HUDEP-2 (cell line): ENCODE results near the gene SLC6A6.
"Not testable (repeated sequence)": the region's sequence is repeated elsewhere in the genome, so short reads cannot be mapped to it uniquely, and the experiment has no call there.

ENCODE experiments used
- DNase-seq, 76 experiments: peaks; one replicate each; lab custom pipeline; 2025; ENCODE audit not compliant: unreplicated experiment in 76 of 76; lab: John Stamatoyannopoulos, UW

Gene SLC6A6

DNA sequence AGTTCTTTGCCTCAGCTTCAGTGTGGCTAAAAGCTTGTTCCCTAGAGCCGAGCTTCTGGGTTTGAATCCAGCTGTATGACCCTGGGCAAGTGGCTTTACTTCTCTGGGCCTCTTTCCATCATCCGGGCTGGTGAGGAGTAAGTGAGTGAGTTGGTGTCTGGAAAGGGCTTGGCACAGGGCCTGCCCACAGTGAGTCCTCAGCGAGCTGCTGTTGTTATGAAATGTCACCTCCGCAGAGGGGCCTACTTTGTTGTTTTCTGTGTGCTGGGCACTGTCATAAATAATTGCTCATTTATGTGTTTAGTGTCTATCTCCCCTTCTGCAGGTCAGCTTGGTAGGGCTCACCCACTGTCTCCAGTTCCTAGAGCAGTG is 31.7 kb downstream of the SLC6A6 start:
- peak in 20 of 76 experiments; percentile 2 to 48 (median 20) for DNase-seq

- peak in 8 of 76 experiments; percentile 7 to 48 (median 16) for DNase-seq
Measured at GRCh38 chr3:14434498-14435151, 32.2 kb downstream of the SLC6A6 start.

DNA sequence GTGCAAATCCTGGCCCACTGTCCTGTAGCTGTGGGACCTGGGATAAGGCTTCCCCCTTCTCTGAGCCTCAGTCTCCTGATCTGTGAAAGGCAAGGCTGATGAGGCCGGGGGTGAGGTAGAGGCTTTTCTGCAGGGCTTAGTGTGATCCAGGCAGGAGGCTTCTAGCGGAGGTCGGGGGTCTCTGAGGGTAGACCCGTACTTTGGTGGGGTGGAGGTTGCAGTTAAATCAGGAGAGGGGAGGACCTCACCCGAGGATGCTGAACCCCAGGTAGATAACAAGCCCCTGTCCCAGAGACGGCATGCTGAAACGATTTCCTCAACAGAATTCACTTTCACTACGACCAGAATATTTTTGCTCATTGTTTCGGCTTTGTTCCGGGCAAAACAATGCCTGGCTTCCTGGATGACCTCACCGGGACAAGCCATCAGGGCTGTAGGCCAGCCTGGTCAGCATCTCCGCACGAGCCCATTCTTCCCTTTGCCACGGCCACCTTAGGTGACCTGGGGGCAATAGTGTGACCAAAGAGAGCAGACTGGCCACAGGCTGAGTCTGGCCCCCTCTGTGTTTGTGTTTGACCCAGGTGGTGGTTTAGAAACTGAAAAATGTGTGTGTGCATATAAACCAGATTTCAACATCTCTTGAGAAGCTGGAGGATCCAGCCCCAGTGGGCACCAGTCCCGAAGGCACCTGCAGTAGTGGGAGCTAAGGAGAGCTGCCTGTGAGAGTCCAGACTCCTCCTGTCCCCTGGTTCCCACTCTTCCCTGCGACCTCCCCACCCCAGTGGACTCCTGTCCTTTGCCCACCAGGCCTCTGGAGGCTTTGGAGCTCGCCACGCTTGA is 33.0 kb downstream of the SLC6A6 start:
- DNase-seq = no peak

DNA sequence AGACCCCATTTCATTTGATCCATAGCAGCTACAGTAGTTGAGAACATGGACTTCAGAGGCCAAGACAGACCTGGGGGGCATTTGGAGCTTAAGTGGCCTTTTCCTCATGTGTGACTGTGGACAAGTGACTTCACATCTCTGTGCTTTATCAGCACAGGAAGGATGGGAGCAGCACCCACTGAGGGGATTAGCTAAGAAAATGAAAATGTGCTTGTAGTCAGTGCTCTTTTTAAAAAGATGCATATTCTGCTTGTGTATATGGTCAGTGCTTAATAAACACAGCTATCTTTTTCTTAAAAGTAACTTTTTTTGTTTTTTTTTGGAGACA is 34.5 kb downstream of the SLC6A6 start:
- DNase-seq = no peak

DNA sequence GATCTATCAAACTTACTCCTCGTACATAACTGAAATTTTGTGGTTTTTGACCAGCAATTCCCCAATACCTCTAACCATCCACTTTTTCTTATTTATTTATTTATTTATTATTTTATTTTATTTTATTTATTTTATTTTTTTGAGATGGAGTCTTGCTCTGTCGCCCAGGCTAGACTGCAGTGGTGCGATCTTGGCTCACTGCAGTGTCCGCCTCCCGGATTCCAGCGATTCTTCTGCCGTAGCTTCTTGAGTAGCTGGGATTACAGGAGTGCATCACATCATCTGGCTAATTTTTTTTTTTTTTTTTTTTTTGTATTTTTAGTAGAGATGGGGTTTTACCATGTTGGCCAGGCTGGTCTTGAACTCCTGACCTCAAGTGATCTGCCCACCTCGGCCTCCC is 35.3 kb downstream of the SLC6A6 start:
- not testable (repeated sequence) for DNase-seq

- no peak for DNase-seq
Measured at GRCh38 chr3:14438262-14438661, 35.9 kb downstream of the SLC6A6 start.

- no peak for DNase-seq
Measured at GRCh38 chr3:14438929-14439328, 36.5 kb downstream of the SLC6A6 start.

DNA sequence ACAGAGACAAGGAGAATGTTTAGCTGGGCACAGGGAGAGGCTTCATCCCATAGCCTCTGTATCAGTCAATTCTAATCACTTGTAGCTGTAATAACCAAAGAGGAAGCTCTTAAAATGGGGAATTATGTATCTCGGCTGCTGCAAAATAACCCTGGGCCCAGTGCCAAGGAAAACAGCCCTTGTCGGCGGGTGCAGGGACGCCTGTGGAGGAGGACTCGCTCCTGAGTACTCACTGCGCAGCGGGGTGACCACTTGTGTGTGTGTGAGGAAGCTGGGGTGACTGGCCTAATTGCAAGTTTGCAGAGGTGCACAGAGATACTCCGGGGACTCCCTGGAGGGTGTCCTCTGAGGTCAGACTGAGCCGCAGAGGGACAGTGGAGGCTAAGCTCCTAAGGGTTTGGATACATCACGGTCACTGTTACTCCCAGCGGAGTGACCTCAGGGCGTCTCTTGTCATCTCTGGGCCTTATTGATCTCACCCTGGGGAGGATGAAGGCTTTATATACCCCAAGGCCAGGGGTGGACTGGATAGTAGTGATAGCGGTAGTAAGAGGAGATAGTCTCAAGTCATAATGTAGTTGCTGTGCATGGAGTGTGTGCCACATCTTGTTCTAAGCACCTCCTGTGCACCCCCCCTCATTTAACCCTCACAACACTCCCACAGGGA is 37.2 kb downstream of the SLC6A6 start:
- DNase-seq = peak in 66 of 76 experiments; percentile 3 to 75 (median 52)

DNA sequence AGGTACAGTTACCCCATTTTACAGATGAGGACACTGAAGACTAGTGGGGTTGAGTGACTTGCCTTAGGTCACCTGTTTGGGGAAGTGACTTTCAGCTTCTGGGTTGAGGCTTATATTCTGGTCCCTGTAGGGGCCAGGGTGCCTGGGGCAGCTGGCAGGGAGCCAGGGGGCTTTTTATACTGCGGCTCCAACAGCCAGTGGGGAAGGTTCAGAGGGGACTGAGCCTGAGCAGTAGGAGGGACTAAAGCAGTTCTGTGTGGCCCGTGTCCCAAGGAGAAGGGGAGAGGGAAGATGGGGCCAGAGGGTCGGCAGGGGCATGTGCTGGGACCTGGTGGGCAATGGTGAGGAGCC is 37.7 kb downstream of the SLC6A6 start:
- DNase-seq = no peak

- DNase-seq = no peak
Measured at GRCh38 chr3:14440531-14441239, 38.3 kb downstream of the SLC6A6 start.

GRCh38 chr3:14441240-14441919 is 39.0 kb downstream of the SLC6A6 start:
- DNase-seq = peak in 2 of 76 experiments; percentile 8

- DNase-seq = peak in 3 of 76 experiments; percentile 12
Measured at GRCh38 chr3:14441920-14442300, 39.5 kb downstream of the SLC6A6 start.

DNA sequence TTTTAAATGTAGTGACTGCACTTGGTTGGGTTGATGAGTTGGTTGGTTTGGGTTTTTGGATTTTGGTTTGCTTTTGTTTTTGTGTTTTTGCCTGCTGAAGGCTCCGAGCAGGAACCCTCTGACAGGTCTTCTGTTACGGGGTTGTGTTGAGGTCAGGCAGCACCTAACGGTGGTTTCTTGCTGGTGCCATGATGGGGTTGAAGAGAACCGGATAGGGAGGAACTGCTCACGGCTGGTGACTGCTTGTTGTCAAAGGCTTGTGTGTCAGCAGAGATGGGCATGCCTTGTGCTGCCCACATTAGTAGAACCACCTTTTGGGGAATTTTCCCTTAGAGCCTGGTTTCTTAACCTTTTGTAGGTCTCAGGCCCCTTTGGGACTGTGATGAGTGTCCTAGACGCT is 42.0 kb downstream of the SLC6A6 start:
- no peak for DNase-seq

GRCh38 chr3:14445773-14446172 is 43.4 kb downstream of the SLC6A6 start:
- DNase-seq = no peak

- DNase-seq = no peak
Measured at GRCh38 chr3:14446988-14447570, 44.7 kb downstream of the SLC6A6 start.

DNA sequence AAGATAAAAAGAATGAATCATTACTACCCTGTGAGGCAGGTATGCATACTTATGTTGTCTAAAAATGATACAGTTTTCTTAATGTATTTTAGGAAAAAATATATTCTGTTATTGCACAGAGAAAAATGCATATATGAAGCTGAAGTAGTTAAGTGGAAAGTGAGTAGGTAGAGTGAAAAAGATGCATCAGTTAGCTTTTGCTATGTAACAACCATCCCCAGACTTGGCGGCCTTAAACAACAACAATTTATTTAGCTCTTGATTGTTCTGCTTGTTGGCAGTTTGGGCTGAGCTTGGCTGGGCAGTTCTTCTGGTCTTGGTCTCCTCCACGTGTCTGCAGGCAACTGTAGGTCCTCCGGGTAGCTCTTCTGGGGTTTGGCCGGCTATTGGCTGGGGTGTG is 45.7 kb downstream of the SLC6A6 start:
- DNase-seq = no peak

GRCh38 chr3:14448756-14449727 is 46.6 kb downstream of the SLC6A6 start:
- DNase-seq = no peak

GRCh38 chr3:14450506-14450905 is 48.1 kb downstream of the SLC6A6 start:
- DNase-seq = no peak

DNA sequence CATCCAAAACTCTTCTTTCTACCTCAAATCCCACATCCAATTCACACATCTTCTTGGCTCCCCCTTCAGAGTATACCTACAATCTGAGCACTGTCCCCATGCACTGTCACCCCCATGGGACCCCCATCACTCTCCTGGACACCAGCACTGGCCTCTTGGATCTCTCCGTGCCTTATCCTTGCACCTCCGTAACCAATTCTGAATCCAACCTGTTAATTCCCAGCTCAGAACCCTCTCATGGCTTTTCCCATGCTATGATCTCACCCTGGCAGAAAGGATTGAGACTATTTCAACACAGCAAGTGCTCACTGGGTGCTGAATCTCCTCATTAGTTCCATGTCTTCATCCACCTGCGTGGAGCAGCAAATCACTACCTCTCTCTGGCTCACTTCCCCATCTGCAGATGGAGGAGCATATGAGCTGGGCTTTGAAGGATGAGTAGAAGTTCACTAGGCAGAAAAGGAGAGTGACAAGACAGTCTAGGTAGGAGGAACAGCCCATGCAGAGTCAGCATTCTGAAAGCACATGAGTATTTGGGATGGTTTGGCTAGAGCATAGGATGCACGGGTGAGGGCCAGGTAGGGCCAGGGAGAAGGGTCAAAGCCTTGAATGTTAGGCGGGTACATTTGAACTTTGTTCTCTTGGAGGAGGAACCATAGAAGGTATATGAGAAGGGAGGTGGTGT is 48.7 kb downstream of the SLC6A6 start:
- no peak for DNase-seq
